GM12865 (cell line): ENCODE results near the gene IFNB1.

Experiments used
- DNase-seq: peaks from one replicate; pipeline ENCODE4 v3.0.0; 2010; ENCODE audit warnings: low read depth
- H3K4me3 ChIP-seq: 2 replicates; pipeline ENCODE4 v1.5.1; 2011; ENCODE audit warnings: mild to moderate bottlenecking, low read depth, low read length, control low read depth
- TF ChIP-seq, protein P1 (sequence below): IDR thresholded peaks from 2 replicates; pipeline ENCODE4 v1.5.1; 2011; ENCODE audit warnings: low read length, control low read depth, low read depth, inconsistent platforms; ENCODE audit not compliant: insufficient read depth; ENCODE audit errors: missing control alignments

IFNB1 gene

GRCh38 chr9:21075484-21075883 is 2.3 kb downstream of the IFNB1 start:
- TF ChIP-seq, protein P1, sequence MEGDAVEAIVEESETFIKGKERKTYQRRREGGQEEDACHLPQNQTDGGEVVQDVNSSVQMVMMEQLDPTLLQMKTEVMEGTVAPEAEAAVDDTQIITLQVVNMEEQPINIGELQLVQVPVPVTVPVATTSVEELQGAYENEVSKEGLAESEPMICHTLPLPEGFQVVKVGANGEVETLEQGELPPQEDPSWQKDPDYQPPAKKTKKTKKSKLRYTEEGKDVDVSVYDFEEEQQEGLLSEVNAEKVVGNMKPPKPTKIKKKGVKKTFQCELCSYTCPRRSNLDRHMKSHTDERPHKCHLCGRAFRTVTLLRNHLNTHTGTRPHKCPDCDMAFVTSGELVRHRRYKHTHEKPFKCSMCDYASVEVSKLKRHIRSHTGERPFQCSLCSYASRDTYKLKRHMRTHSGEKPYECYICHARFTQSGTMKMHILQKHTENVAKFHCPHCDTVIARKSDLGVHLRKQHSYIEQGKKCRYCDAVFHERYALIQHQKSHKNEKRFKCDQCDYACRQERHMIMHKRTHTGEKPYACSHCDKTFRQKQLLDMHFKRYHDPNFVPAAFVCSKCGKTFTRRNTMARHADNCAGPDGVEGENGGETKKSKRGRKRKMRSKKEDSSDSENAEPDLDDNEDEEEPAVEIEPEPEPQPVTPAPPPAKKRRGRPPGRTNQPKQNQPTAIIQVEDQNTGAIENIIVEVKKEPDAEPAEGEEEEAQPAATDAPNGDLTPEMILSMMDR = peak; percentile 3
- no peak overlapping the region for H3K4me3 ChIP-seq

GRCh38 chr9:21070906-21071305 is 6.8 kb downstream of the IFNB1 start:
- no peak overlapping the region for H3K4me3 ChIP-seq
- no peak for DNase-seq
- TF ChIP-seq, protein P1 = no peak

More at GRCh38 chr9:21075484-21075883, 2.3 kb downstream of the IFNB1 start:
- no peak for DNase-seq

DNA sequence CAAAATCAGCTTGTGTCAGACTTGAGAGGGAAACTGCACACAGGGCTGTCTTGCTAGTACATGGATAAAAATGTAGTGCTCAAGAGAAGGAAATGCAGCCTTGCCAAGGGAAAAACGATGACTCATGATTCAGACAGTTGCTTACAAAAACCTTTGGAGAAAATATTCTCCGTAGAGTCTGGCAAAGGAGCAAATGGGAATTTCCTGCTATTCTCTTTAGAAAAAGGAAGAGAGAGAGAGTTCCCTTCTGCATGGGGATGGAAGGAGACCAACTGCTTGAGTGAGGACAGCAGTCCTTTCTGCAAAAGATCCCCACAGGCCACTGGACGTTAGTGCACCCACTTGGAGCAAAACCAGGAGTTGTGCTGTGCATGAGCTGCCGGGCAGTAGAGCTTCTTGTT is 7.6 kb downstream of the IFNB1 start:
- H3K4me3 ChIP-seq = no peak overlapping the region
- TF ChIP-seq, protein P1 = peak; percentile 9
- no peak for DNase-seq

- peak; percentile 41 for DNase-seq
- TF ChIP-seq, protein P1 = no peak
- H3K4me3 ChIP-seq = no peak overlapping the region
These were observed 16.7 kb downstream of the IFNB1 start for GRCh38 chr9:21060919-21061561.

DNA sequence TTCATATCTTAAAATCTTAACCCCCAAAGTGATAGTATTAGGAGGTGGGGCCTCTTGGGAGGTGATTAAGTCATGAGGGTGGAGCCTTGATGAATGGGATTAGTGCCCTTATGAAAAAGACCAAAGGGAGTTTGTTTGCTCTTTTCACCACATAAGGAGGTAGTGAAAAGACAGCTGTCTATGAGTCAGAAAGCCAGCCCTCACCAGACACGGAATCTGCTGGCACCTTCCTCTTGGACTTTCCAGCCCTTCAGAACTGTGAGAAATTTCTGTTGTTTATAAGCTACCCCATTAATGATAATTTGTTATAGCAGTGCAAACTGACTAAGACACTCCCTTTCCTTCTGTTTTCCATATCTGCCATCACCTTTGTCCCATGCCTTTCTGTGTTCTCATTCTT is 20.8 kb downstream of the IFNB1 start:
- H3K4me3 ChIP-seq = no peak overlapping the region
- no peak for DNase-seq
- TF ChIP-seq, protein P1 = no peak

DNA sequence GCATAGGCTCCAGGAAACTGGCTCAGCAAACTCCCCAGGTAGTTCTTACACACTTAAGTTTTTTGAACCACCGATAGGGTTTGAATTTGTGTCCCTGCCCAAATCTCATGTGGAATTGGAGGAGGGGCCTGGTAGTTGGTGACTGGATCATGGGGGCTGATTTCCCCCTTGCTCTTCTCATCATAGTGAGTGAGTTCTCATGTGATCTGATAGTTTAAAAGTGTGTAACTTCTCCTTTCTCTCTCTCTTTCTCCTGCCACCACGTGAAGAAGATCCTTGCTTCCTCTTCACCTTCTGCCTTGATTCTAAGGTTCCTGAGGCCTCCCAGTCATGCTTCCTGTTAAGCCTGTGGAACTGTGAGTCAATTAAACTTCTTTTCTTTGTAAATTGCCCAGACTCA is 23.9 kb downstream of the IFNB1 start:
- DNase-seq = no peak
- TF ChIP-seq, protein P1 = no peak
- no peak overlapping the region for H3K4me3 ChIP-seq

DNA sequence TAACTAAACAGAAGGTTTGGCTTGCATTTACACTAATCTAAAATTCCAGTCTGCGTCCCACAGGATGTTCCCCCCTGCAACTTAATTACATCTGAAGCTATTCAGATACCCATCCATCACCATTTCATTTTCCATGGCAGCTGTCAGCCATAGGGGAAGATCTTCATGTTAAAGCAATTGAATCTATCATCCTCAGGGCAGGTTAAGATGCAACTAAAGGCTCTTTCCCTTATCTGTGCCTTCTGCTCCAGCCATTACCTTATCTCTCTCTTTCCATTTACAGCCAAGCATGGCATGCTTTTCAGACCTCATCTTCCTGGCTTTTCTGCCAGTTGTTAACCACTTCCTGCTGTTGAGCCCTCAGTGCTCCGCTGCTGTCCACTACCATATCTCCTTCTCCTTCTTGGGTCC is 30.5 kb downstream of the IFNB1 start:
- no peak for DNase-seq
- TF ChIP-seq, protein P1 = no peak
- H3K4me3 ChIP-seq = no peak overlapping the region
